Stimulated activated CD4-positive, alpha-beta T cell treated with anti-CD3 and anti-CD28 coated beads, Interleukin-2, amount 100 ng/mL, for 24 hours (primary cell): ENCODE data around the gene NOL12.
"Not testable (repeated sequence)": the region's sequence is repeated elsewhere in the genome, so short reads cannot be mapped to it uniquely, and the experiment has no call there.

Experiments used
- DNase-seq, 2 donors: peaks; one replicate each; pipeline ENCODE4 v3.0.0-alpha.2; 2020

NOL12 gene

GRCh38 chr22:37681001-37681424, 5.1 kb upstream of the NOL12 start:
- DNase-seq = no peak

- DNase-seq = peak; percentile 79 to 80
Observed at GRCh38 chr22:37681556-37682049, 4.5 kb upstream of the NOL12 start.

GRCh38 chr22:37684803-37685615, 1.1 kb upstream of the NOL12 start:
- DNase-seq = no peak

GRCh38 chr22:37690407-37690806, 4.3 kb downstream of the NOL12 start:
- no peak for DNase-seq

- DNase-seq = no peak
Observed at GRCh38 chr22:37690901-37691504, 4.9 kb downstream of the NOL12 start.

GRCh38 chr22:37692627-37693285, 6.6 kb downstream of the NOL12 start:
- no peak for DNase-seq

- DNase-seq = not testable (repeated sequence)
Observed at GRCh38 chr22:37694131-37694530, 8.0 kb downstream of the NOL12 start.

- DNase-seq = not testable (repeated sequence)
Observed at GRCh38 chr22:37696260-37696656, 10.1 kb downstream of the NOL12 start.

- peak; percentile 89 for DNase-seq
Observed at GRCh38 chr22:37696657-37697537, 10.8 kb downstream of the NOL12 start, which contains the start of gene TRIOBP. TRIOBP (plus strand) TSS chr22:37697048; CDS start chr22:37701366, 4,318 bp downstream.

- DNase-seq = no peak
Observed at GRCh38 chr22:37697538-37697835, 11.3 kb downstream of the NOL12 start.

- DNase-seq = no peak
Observed at GRCh38 chr22:37701141-37701786, 15.1 kb downstream of the NOL12 start.

- DNase-seq = no peak
Observed at GRCh38 chr22:37703906-37704305, 17.8 kb downstream of the NOL12 start.

GRCh38 chr22:37704645-37705044, 18.5 kb downstream of the NOL12 start:
- no peak for DNase-seq

GRCh38 chr22:37705205-37705604, 19.1 kb downstream of the NOL12 start:
- DNase-seq = no peak

- DNase-seq = no peak
Observed at GRCh38 chr22:37708580-37709444, 22.7 kb downstream of the NOL12 start.

GRCh38 chr22:37709445-37709765, 23.3 kb downstream of the NOL12 start:
- DNase-seq = no peak

- no peak for DNase-seq
Observed at GRCh38 chr22:37710675-37711074, 24.5 kb downstream of the NOL12 start.

GRCh38 chr22:37711490-37711889, 25.3 kb downstream of the NOL12 start:
- DNase-seq = no peak

- no peak for DNase-seq
Observed at GRCh38 chr22:37713761-37714160, 27.6 kb downstream of the NOL12 start.

- DNase-seq = no peak
Observed at GRCh38 chr22:37714634-37715033, 28.5 kb downstream of the NOL12 start.

- DNase-seq = no peak
Observed at GRCh38 chr22:37715760-37716159, 29.6 kb downstream of the NOL12 start.
